HG03520 (cell line): ENCODE measurements around the gene PNPLA7.
A peak's percentile ranks its signal among the peaks of the same experiment; 100 is the strongest.
"Not testable (repeated sequence)": the region's sequence is repeated elsewhere in the genome, so short reads cannot be mapped to it uniquely, and the experiment has no call there.

Experiments
- ATAC-seq: cut with Tn5 transposase; IDR thresholded peaks from one replicate; pipeline ENCODE4 v1.9.1; 2021; ENCODE audit warnings: mild to moderate bottlenecking, moderate library complexity; ENCODE audit not compliant: unreplicated experiment

Gene PNPLA7

GRCh38 chr9:137482094-137482781 lies 68.0 kb downstream of the PNPLA7 start:
- ATAC-seq = peak; percentile 50

GRCh38 chr9:137480686-137481683 lies 69.2 kb downstream of the PNPLA7 start:
- no peak for ATAC-seq

- no peak for ATAC-seq
Observed at GRCh38 chr9:137479892-137480685, 70.1 kb downstream of the PNPLA7 start.

DNA sequence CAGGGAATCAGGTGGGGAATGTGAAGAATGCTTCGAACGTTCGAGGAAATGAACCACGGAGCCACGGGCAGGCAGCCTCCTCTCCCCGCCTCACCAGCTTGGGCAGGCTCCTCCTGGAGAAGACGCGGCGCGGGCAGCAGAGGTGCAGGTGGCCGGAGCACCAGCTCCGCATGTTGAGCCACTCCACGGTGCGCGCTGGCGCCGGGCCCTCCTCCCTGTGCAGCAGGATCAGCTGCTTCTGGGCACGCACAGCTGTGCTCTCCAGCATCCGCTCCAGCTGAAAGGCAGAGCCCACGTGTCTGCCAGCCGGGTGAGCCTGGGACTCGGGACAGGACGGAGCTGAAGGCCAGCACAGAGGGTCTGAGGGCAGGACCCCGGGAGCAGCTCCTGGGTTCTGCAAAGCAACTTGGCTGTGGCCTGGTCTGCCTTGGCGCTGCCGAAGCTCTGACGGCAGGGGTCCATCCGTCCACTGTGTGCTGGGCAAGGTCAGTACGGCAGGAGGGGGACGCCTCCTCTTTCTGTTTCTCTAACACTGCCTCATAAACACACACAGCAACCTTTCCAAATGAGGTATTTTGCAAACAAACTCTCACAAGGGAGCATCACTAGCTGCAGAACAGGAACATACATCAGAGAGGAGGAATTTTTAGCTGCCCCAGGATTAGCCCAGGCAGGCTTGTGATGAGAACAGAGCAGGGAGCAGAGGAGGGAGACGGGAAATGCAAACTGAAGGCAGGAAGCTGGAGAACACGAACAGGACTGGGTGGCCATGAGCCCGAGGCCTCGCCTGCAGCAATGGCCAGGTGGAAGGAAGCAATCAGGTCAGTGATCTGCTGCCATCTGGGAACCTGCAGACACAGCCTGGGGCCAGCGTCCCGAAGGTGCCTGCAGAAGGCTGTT lies 71.0 kb downstream of the PNPLA7 start:
- no peak for ATAC-seq

GRCh38 chr9:137478613-137478961 lies 71.6 kb downstream of the PNPLA7 start:
- no peak for ATAC-seq

GRCh38 chr9:137477778-137478612 lies 72.2 kb downstream of the PNPLA7 start:
- ATAC-seq = no peak

GRCh38 chr9:137476856-137477255 lies 73.3 kb downstream of the PNPLA7 start:
- no peak for ATAC-seq

DNA sequence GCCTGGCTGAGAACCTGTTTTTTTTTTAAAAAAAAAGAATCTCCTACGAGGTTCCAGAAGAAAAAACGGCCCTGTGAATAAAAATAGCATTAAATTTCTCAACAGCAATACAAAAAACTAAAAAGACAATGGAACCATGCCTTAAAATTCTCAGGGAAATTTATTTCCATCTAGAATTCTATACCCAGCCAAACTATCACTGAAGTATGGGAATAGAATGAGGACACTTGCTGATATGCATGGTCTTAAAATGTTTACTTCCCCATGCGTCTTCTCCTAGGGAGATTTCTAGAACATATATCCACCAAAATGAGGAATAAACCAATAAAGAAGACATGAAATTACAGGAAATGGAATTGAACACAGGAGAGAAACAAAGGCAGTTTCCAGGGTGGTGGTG lies 74.5 kb downstream of the PNPLA7 start:
- ATAC-seq = no peak

DNA sequence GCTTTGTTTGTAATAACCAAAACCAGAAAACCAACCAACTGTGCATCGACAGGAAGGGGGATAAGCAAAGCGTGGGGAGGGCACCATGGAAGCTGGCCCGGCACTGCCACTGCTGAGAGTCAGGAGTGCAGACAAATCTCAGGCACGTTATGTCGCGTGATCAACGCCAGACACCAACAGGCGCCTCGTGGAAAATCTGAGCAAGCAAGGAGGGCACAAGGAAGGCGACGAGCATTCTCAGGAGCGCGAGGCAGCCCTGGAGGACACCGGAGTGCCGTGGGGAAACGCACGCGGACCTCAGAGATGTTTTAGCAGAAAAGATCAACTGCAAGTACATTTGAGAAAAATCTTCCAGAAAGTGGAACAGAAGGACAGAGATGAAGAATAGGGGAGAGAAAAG lies 75.9 kb downstream of the PNPLA7 start:
- ATAC-seq = no peak

- ATAC-seq = no peak
Observed at GRCh38 chr9:137470785-137471184, 79.4 kb downstream of the PNPLA7 start.

- no peak for ATAC-seq
Observed at GRCh38 chr9:137467896-137468295, 82.3 kb downstream of the PNPLA7 start.

GRCh38 chr9:137467161-137467581 lies 83.0 kb downstream of the PNPLA7 start:
- ATAC-seq = no peak

GRCh38 chr9:137466389-137467085 lies 83.7 kb downstream of the PNPLA7 start:
- not testable (repeated sequence) for ATAC-seq

DNA sequence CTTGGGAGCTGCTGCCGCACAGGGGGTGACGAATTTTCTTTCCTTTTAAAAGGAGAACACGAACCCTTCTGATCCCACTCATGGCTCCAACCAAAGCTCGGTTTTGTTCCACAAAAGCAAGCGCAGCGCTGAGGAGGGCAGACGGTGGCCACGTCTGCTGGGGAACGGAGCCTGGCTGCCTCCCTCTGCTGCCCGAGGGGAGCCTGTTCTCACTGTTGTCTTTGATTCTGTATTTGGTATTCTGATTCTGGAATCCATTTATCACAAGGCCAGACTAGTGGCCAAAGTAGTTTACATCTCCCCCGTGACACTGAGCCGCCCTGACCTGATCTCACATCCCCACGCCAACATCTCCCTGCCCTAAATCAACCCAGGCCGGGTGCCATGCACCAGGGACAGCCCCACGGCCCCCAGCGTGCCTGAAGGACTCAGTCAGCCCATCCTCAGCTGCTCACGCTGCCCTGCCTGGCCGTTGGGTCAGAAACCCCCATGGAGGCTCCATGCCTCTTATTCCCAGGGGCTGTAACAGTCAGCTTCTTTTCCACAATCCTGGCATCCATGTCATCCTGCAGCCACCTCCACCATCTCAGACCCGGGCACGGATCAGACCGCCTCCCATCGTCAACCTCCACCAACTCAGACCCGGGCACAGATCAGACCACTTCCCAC lies 84.3 kb downstream of the PNPLA7 start:
- ATAC-seq = no peak

DNA sequence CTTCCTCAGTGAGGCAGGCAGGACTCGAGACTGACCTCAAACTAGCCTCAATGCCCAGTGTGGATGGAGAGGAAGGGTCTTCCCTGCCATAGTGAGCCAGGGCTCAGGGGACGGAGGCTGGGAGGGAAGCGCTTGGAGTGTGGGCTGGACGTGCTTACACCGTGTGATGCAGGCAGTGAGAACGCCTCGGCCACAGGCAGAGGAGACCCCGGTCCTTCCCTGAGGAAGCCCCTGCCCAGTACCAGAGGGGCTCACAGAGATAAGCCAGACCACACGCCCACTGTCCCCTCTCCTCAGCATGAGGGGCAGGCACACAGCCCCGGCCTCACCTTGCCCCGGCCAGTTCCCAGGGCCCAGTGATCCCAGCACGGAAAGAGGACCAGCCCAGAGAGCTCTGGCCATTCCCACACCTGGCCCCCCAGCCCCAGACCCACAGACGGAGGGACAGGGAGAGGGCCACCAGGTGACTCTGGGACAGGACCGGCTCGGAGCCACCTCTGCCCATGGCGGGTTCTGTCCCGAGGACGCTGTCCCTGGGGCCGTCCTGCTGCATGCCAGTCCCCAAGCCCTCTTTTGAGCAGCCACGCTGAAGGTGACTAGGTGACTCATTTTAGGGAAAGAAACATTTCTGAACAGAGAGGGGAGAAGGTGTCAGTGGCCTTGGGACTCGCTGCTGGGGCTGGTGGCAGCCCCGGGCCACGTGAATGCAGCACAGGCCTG lies 85.0 kb downstream of the PNPLA7 start:
- no peak for ATAC-seq

GRCh38 chr9:137464291-137464999 lies 85.8 kb downstream of the PNPLA7 start:
- ATAC-seq = no peak

DNA sequence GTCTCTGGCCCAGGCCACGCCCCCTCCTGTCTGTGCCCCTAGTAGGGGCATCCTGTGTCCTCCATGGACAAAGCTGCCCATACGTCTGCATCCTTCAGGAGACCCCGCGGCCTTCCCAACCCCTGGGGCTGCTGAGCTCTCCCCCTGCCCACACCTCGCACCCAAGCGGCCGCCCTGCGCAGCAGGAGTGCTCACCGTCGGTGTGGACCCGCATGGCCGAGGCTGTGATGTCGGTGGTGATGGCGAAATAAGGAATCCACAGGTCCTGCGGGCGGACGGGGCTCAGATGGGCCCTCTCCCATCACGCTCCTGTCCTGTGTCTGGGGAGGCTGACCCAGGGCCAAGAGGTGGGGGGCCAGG lies 86.3 kb downstream of the PNPLA7 start:
- ATAC-seq = no peak
